Measurements from ENCODE around the gene NMB.

DNA sequence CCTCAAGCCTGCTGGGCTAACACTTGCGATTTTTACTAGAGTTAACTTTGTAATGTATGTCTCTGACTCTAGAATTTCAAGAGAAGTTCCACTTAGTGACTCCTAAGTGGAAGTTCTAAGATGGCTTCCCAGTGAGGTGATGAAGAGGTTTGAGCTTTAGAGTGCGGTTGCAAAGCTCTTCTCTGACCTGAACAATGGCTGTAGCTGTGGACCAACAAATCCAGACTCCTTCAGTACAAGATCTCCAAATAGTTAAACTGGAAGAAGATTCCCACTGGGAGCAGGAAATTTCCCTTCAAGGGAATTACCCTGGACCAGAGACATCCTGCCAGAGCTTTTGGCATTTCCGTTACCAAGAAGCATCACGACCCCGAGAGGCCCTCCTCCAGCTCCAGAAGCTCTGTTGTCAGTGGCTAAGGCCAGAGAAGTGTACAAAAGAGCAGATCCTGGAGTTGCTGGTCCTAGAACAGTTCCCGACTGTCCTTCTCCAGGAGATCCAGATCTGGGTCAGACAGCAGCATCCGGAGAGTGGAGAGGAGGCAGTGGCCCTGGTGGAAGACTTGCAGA lies 26.2 kb downstream of the NMB start:
- TF ChIP-seq POLR2AphosphoS5 (IDR thresholded peaks at IDR 0.05; ENCODE audit: low read depth) (no peak), SPI1 (IDR thresholded peaks at IDR 0.05; ENCODE audit: borderline replicate concordance, low read depth) (no peak), GABPA (IDR thresholded peaks at IDR 0.05; ENCODE audit: low read depth) (no peak)
- TF ChIP-seq, protein P1, sequence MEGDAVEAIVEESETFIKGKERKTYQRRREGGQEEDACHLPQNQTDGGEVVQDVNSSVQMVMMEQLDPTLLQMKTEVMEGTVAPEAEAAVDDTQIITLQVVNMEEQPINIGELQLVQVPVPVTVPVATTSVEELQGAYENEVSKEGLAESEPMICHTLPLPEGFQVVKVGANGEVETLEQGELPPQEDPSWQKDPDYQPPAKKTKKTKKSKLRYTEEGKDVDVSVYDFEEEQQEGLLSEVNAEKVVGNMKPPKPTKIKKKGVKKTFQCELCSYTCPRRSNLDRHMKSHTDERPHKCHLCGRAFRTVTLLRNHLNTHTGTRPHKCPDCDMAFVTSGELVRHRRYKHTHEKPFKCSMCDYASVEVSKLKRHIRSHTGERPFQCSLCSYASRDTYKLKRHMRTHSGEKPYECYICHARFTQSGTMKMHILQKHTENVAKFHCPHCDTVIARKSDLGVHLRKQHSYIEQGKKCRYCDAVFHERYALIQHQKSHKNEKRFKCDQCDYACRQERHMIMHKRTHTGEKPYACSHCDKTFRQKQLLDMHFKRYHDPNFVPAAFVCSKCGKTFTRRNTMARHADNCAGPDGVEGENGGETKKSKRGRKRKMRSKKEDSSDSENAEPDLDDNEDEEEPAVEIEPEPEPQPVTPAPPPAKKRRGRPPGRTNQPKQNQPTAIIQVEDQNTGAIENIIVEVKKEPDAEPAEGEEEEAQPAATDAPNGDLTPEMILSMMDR (IDR thresholded peaks at IDR 0.05; ENCODE audit: insufficient read depth, low read length) = no peak
- TF ChIP-seq, protein P2, sequence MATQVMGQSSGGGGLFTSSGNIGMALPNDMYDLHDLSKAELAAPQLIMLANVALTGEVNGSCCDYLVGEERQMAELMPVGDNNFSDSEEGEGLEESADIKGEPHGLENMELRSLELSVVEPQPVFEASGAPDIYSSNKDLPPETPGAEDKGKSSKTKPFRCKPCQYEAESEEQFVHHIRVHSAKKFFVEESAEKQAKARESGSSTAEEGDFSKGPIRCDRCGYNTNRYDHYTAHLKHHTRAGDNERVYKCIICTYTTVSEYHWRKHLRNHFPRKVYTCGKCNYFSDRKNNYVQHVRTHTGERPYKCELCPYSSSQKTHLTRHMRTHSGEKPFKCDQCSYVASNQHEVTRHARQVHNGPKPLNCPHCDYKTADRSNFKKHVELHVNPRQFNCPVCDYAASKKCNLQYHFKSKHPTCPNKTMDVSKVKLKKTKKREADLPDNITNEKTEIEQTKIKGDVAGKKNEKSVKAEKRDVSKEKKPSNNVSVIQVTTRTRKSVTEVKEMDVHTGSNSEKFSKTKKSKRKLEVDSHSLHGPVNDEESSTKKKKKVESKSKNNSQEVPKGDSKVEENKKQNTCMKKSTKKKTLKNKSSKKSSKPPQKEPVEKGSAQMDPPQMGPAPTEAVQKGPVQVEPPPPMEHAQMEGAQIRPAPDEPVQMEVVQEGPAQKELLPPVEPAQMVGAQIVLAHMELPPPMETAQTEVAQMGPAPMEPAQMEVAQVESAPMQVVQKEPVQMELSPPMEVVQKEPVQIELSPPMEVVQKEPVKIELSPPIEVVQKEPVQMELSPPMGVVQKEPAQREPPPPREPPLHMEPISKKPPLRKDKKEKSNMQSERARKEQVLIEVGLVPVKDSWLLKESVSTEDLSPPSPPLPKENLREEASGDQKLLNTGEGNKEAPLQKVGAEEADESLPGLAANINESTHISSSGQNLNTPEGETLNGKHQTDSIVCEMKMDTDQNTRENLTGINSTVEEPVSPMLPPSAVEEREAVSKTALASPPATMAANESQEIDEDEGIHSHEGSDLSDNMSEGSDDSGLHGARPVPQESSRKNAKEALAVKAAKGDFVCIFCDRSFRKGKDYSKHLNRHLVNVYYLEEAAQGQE (IDR thresholded peaks at IDR 0.05; ENCODE audit: insufficient replicate concordance, low read depth) = no peak

Data from HL-60 (cell line).